NT2/D1 (cell line): ENCODE results near the gene GPR158.

Experiments used
- SUZ12 ChIP-seq: IDR thresholded peaks from 2 replicates; pipeline ENCODE4 v1.6.1; 2011; ENCODE audit not compliant: insufficient read length, insufficient read depth; ENCODE audit errors: extremely low read depth
- ZNF274 ChIP-seq: IDR thresholded peaks from 2 replicates; pipeline ENCODE4 v1.6.1; 2011; ENCODE audit warnings: mild to moderate bottlenecking, low read depth, low read length

GRCh38 chr10:25210265-25210664 is 35.5 kb downstream of the GPR158 start:
- TF ChIP-seq SUZ12 (no peak), ZNF274 (no peak)
